ENCODE data around the gene ITIH4.

ITIH4 gene

DNA sequence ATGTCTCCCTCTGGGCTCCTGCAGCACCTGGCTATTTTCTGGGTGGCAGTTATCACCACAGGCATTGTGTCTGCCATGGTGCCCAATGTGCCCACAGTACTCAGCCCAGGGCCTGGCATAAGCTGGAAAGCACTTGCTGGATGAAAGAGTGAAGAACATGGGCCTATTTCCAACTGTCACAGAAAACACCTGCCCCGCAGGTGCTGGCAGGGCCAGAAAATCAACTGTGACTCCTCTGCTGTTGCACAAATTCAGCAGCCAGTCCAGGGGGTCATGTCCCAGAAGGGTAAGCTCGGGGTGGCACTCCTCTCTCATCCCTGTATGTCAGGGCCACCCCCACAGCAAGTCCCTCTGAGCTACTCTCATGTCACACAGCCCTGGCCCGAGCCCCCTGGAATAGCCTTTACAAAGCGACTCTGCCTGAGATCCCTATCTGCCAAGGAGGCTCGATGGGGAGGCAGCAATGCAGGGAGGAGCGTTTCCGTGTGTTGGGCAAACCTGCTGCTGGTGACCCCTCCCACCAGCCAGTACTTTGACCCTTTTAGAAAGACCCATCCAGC, 18.9 kb downstream of the ITIH4 start:
- Histone ChIP-seq H2BK5ac (ENCODE audit: low read depth, low read length, poor library complexity) (no peak overlapping the region), H3K4me2 (ENCODE audit: low read length) (no peak overlapping the region), H3K4me1 (ENCODE audit: control insufficient read depth in 1 of 2, insufficient read depth in 2 of 2, low read length in 2 of 2) (no peaks in the 10 kb centered on the region), H3K18ac (ENCODE audit: low read length) (no peak overlapping the region), H3K23ac (ENCODE audit: low read length) (no peak overlapping the region), H3K9ac (ENCODE audit: low read length) (no peak overlapping the region), H2AFZ (ENCODE audit: insufficient read depth, low read length, poor library complexity) (no peak overlapping the region), H2AK5ac (ENCODE audit: low read length) (no peak overlapping the region), H3K9me3 (ENCODE audit: insufficient read depth, low read depth, low read length) (peaks cover 6% of the 10 kb centered on the region), H3K4ac (ENCODE audit: low read depth, low read length) (no peak overlapping the region), H4K8ac (ENCODE audit: low read depth, low read length) (no peak overlapping the region), H3K27me3 (ENCODE audit: insufficient read depth, low read length) (no peaks in the 10 kb centered on the region), H4K91ac (ENCODE audit: low read depth, low read length) (no peak overlapping the region), H3K79me2 (ENCODE audit: control insufficient read depth, insufficient read depth, low read length, poor library complexity) (no peaks in the 10 kb centered on the region), H3K79me1 (ENCODE audit: low read length) (no peaks in the 10 kb centered on the region), H3K27ac (ENCODE audit: low read depth, low read length) (no peak overlapping the region), H2BK12ac (ENCODE audit: low read length) (no peak overlapping the region), H2BK120ac (ENCODE audit: insufficient read depth, low read length, poor library complexity) (no peak overlapping the region), H4K12ac (ENCODE audit: low read depth, low read length) (no peak overlapping the region), H3K4me3 (ENCODE audit: low read depth, low read length) (no peak overlapping the region), H3K36me3 (ENCODE audit: control insufficient read depth in 1 of 2, insufficient read depth in 2 of 2, low read length in 2 of 2) (no peaks in the 10 kb centered on the region), H3K14ac (ENCODE audit: low read length) (no peak overlapping the region)
- WGBS (ENCODE audit: extremely low coverage, insufficient coverage, insufficient read length), result no CpG with 5 or more reads among the region's 7 CpGs
- no peak for DNase-seq

DNA sequence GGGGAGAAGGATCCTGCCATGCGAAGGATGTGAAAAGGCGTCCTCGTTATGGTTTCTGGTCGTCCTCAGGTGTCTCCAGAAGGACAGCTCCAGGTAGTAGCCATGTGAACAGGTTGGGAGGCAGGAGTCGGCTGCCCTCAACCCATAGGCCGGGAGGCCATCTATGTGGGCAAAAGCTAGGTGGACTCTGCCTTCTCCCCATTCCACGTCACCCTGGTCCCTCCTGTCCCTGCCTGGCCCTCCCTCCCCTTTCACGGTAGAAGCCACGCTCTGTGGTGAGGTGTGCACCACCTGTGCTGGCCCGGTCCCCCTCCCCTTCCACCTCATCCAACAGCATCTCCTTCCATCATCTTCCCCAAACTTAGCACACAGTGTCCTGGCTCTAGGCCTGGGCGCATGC, 19.5 kb downstream of the ITIH4 start:
- Histone ChIP-seq H3K36me3 (ENCODE audit: control insufficient read depth in 1 of 2, insufficient read depth in 2 of 2, low read length in 2 of 2) (no peaks in the 10 kb centered on the region), H2BK12ac (ENCODE audit: low read length) (no peak overlapping the region), H4K8ac (ENCODE audit: low read depth, low read length) (no peak overlapping the region), H3K23ac (ENCODE audit: low read length) (no peak overlapping the region), H3K4me3 (ENCODE audit: low read depth, low read length) (no peak overlapping the region), H4K12ac (ENCODE audit: low read depth, low read length) (no peak overlapping the region), H3K18ac (ENCODE audit: low read length) (no peak overlapping the region), H3K9me3 (ENCODE audit: insufficient read depth, low read depth, low read length) (peaks cover 6% of the 10 kb centered on the region), H3K14ac (ENCODE audit: low read length) (no peak overlapping the region), H3K79me2 (ENCODE audit: control insufficient read depth, insufficient read depth, low read length, poor library complexity) (no peaks in the 10 kb centered on the region), H2BK5ac (ENCODE audit: low read depth, low read length, poor library complexity) (no peak overlapping the region), H3K4ac (ENCODE audit: low read depth, low read length) (no peak overlapping the region), H4K91ac (ENCODE audit: low read depth, low read length) (no peak overlapping the region), H3K27me3 (ENCODE audit: insufficient read depth, low read length) (no peaks in the 10 kb centered on the region), H3K27ac (ENCODE audit: low read depth, low read length) (no peak overlapping the region), H3K79me1 (ENCODE audit: low read length) (no peaks in the 10 kb centered on the region), H3K9ac (ENCODE audit: low read length) (no peak overlapping the region), H2AK5ac (ENCODE audit: low read length) (no peak overlapping the region), H3K4me1 (ENCODE audit: control insufficient read depth in 1 of 2, insufficient read depth in 2 of 2, low read length in 2 of 2) (no peaks in the 10 kb centered on the region), H2AFZ (ENCODE audit: insufficient read depth, low read length, poor library complexity) (no peak overlapping the region), H3K4me2 (ENCODE audit: low read length) (no peak overlapping the region), H2BK120ac (ENCODE audit: insufficient read depth, low read length, poor library complexity) (no peak overlapping the region)
- DNase-seq, result no peak
- WGBS (ENCODE audit: extremely low coverage, insufficient coverage, insufficient read length), result no CpG with 5 or more reads among the region's 11 CpGs

DNA sequence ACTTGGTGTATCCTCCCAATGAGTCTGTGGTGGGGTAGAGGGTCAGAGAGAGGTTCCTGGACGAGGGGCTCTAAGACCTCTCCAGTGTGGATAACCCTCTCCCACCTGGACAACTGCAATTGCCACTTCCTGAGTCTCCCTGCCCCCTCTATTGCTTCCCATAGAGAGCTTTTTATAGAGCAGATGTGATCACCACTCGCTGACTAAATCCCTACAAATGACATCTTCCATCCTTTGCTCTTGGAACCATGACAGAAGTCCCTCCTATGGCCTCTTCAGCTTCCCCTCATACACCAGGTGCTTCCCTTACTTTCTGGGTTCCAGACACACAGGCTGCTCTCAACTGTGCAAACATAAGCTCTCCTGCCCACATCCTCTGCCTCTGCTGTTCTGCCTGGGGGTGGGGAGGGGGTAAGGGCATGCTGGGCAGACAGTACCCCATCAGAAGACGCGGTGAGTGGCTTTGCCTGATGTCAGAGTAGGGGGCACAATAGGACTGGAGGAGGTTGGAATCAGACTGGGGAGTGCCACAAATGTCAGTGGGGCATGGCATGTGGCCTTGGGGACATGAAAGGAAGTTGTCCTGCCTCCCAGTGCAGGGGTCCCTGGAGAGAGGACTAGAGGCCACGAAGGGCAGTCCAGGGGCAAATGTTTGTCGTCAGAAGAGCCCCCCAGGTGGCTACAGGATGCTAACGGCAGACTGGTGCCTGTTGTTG, 20.7 kb downstream of the ITIH4 start:
- WGBS (ENCODE audit: extremely low coverage, insufficient coverage, insufficient read length), result no CpG with 5 or more reads among the region's 7 CpGs
- H2AK5ac ChIP-seq (ENCODE audit: low read length), result no peak overlapping the region
- peak overlapping the region; percentile 15 for H3K4me3 ChIP-seq (ENCODE audit: low read depth, low read length)
- H3K36me3 ChIP-seq (ENCODE audit: control insufficient read depth in 1 of 2, insufficient read depth in 2 of 2, low read length in 2 of 2), result no peaks in the 10 kb centered on the region
- no peak overlapping the region for H2BK12ac ChIP-seq (ENCODE audit: low read length)
- H2BK120ac ChIP-seq (ENCODE audit: insufficient read depth, low read length, poor library complexity), result no peak overlapping the region
- H3K4ac ChIP-seq (ENCODE audit: low read depth, low read length), result no peak overlapping the region
- H3K79me1 ChIP-seq (ENCODE audit: low read length), result no peaks in the 10 kb centered on the region
- no peak overlapping the region for H3K23ac ChIP-seq (ENCODE audit: low read length)
- DNase-seq, result no peak
- H3K27me3 ChIP-seq (ENCODE audit: insufficient read depth, low read length), result no peaks in the 10 kb centered on the region
- H3K4me2 ChIP-seq (ENCODE audit: low read length), result no peak overlapping the region
- no peaks in the 10 kb centered on the region for H3K4me1 ChIP-seq (ENCODE audit: control insufficient read depth in 1 of 2, insufficient read depth in 2 of 2, low read length in 2 of 2)
- H3K27ac ChIP-seq (ENCODE audit: low read depth, low read length), result no peak overlapping the region
- H3K79me2 ChIP-seq (ENCODE audit: control insufficient read depth, insufficient read depth, low read length, poor library complexity), result no peaks in the 10 kb centered on the region
- H4K8ac ChIP-seq (ENCODE audit: low read depth, low read length), result no peak overlapping the region
- peaks cover 6% of the 10 kb centered on the region for H3K9me3 ChIP-seq (ENCODE audit: insufficient read depth, low read depth, low read length)
- H2BK5ac ChIP-seq (ENCODE audit: low read depth, low read length, poor library complexity), result no peak overlapping the region
- H4K12ac ChIP-seq (ENCODE audit: low read depth, low read length), result no peak overlapping the region
- H3K9ac ChIP-seq (ENCODE audit: low read length), result no peak overlapping the region
- no peak overlapping the region for H3K18ac ChIP-seq (ENCODE audit: low read length)
- no peak overlapping the region for H4K91ac ChIP-seq (ENCODE audit: low read depth, low read length)
- H2AFZ ChIP-seq (ENCODE audit: insufficient read depth, low read length, poor library complexity), result no peak overlapping the region
- no peak overlapping the region for H3K14ac ChIP-seq (ENCODE audit: low read length)

DNA sequence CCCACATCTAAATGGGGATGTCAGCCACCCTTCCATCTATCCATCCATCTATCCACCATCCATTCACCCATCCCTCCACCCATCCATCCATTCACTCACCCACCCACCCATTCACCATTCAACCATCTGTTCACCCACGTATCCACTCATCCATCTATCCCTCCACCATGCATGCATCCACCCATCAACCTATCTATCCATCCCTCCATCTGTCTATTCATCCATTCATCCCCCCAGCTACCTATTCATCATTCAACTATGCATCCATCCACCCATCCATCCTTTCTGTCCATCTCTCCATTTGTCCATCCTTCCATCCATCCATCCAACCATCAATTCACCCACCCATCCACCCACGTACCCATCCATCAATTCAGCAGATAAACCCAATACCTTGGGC, 21.3 kb downstream of the ITIH4 start:
- 100% methylated on average over 1 of the region's 2 CpGs for WGBS (ENCODE audit: extremely low coverage, insufficient coverage, insufficient read length)
- Histone ChIP-seq H3K4me1 (ENCODE audit: control insufficient read depth in 1 of 2, insufficient read depth in 2 of 2, low read length in 2 of 2) (no peaks in the 10 kb centered on the region), H2AK5ac (ENCODE audit: low read length) (no peak overlapping the region), H3K36me3 (ENCODE audit: control insufficient read depth in 1 of 2, insufficient read depth in 2 of 2, low read length in 2 of 2) (no peaks in the 10 kb centered on the region), H3K4me3 (ENCODE audit: low read depth, low read length) (no peak overlapping the region), H3K23ac (ENCODE audit: low read length) (no peak overlapping the region), H3K27me3 (ENCODE audit: insufficient read depth, low read length) (no peaks in the 10 kb centered on the region), H2BK120ac (ENCODE audit: insufficient read depth, low read length, poor library complexity) (no peak overlapping the region), H3K79me1 (ENCODE audit: low read length) (no peaks in the 10 kb centered on the region), H4K12ac (ENCODE audit: low read depth, low read length) (no peak overlapping the region), H2AFZ (ENCODE audit: insufficient read depth, low read length, poor library complexity) (no peak overlapping the region), H3K79me2 (ENCODE audit: control insufficient read depth, insufficient read depth, low read length, poor library complexity) (no peaks in the 10 kb centered on the region), H3K4ac (ENCODE audit: low read depth, low read length) (no peak overlapping the region), H4K8ac (ENCODE audit: low read depth, low read length) (no peak overlapping the region), H3K14ac (ENCODE audit: low read length) (no peak overlapping the region), H2BK12ac (ENCODE audit: low read length) (no peak overlapping the region), H3K18ac (ENCODE audit: low read length) (no peak overlapping the region), H4K91ac (ENCODE audit: low read depth, low read length) (no peak overlapping the region), H3K9ac (ENCODE audit: low read length) (no peak overlapping the region), H3K9me3 (ENCODE audit: insufficient read depth, low read depth, low read length) (peaks cover 6% of the 10 kb centered on the region), H3K27ac (ENCODE audit: low read depth, low read length) (no peak overlapping the region), H2BK5ac (ENCODE audit: low read depth, low read length, poor library complexity) (no peak overlapping the region), H3K4me2 (ENCODE audit: low read length) (no peak overlapping the region)
- DNase-seq, result no peak

All from trophoblast cell (in vitro differentiated cells and primary cell).